ENCODE results near the gene ERCC6L. TPM values are rescaled to one million over a fixed set of nuclear protein-coding genes. Genes with fewer than 3 reads are reported as not detected.

Gene ERCC6L
- total RNA-seq, 1 donor from 2014 or later: 0.60 TPM

DNA sequence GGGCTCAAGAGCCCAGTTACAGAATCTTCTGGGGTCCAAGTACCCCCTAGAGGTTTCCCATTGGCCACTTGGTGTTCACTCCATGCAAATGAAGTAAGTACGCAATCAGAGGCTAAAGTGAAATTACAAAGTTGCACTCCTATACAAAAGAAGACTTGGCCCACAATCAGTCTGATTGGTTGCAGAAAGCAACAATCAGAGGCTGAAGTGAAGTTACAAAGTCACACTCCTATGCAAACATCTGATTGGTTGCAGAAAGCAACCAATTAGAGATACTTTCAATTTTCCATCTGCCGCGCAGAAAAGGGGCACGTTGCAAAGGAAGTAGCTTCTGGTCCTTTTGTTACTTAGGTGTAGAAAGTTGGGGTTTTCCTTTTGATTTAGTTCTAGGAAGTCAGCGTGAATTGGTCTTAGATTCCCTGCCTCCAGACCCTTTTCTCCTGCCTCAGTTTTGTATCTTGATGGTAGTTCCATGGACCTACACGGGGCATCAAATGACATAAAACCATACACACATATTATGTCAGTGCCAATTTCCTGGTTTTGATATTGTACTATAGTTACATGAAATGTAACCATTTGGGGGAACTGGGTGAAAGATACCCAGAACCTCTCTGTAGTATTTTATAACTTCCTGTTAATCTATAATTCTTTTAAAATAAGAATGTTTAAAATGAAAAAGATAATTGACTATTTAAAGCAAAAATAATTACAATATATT lies 69.7 kb downstream of the ERCC6L start:
- DNase-seq (ENCODE audit: low read depth in 2 of 2): peak in 1 of 2 donors; percentile 20

DNA sequence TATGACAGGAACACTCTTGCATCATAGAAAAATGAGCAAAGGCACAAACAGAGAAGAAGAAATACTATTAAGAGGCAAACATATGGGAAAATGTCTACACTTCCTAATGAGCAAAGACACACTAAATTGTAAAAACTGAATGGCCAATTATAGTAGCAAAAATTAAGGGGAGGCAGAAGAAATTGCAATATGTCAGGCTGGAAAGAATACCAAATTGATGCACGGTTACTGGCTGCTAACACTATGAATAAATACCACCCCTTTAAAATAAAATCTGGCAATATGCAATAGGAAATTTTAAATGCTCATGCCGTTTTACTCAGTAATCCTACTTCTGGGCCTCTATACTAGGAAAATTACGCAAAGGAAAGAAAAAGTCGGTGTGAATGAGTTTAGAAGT lies 73.3 kb downstream of the ERCC6L start:
- DNase-seq (ENCODE audit: low read depth in 2 of 2): no peak

DNA sequence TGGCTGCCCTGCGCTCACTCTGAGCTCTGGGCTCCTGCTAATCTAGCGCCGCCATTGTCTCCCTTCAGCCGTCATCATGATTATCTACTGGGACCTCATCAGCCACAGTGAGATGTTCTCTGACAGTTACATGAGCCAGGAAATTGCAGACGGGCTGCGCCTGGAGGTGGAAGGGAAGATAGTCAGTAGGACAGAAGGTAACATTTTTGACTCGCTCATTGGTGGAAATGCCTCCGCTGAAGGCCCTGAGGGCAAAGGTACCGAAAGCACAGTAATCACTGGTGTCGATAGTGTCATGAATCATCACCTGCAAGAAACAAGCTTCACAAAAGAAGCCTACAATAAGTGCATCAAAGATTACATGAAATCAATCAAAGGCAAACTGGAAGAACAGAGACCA lies 79.1 kb downstream of the ERCC6L start:
- no peak for DNase-seq (ENCODE audit: low read depth in 2 of 2)

DNA sequence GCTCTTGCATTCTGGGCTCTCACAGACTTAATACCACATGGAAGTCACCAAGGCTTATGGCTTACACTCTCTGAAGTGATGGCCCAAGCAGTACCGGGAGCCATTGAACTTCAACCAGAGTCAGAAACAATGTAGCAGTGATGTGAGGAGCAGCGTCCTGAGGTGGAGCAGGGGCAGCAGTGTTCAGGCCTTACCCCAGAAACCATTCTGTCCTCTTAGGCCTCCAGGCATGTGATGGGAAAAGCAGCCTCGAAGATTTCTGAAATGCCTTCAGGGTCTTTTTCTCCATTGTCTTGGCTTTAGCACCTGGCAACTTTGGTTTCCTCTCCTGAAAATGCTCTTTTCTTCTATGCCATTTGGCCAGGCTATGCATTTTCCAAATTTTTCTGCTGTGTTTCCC lies 80.1 kb downstream of the ERCC6L start:
- no peak for DNase-seq (ENCODE audit: low read depth in 2 of 2)

Other genes starting within 250 kb of the ERCC6L start
- 0.22 and 0.60 TPM in 2 replicates for gene RTL5, start 107.1 kb downstream of the ERCC6L start, total RNA-seq
- gene PIN4, start 57.3 kb downstream of the ERCC6L start, total RNA-seq: 10.7 and 13.7 TPM in 2 replicates
- gene RPS4X, start 38.2 kb upstream of the ERCC6L start, total RNA-seq: 759 and 979 TPM in 2 replicates
- gene CITED1, start 66.9 kb upstream of the ERCC6L start, total RNA-seq: under 0.01 TPM in 1 of 2 replicates, not detected in the other

All from lung microvascular endothelial cell (primary cell).